Esophagus muscularis mucosa (tissue), 4 donors: ENCODE measurements around the gene ARHGEF10L. TPM values are rescaled to one million over a fixed set of nuclear protein-coding genes. Genes with fewer than 3 reads are reported as not detected.

Experiments used
- DNase-seq: peaks from one replicate; pipeline ENCODE4 v3.0.0-alpha.2; 2017; ENCODE audit errors: extremely low spot score
- H3K27ac ChIP-seq, 4 donors: fragments of 200-600 bp; sonication (generic); replicated peaks in 1 of 4; 1 replicate in 3 of 4; 2 replicates in 1 of 4; pipeline ENCODE4 v1.5.1; 2016 to 2019; ENCODE audit warnings: mild to moderate bottlenecking in 1 of 4
- H3K27me3 ChIP-seq, 4 donors: fragments of 200-600 bp; sonication (generic); one replicate each; pipeline versions ENCODE4 v1.5.1 to v1.6.0; 2016 to 2019
- H3K36me3 ChIP-seq, 4 donors: fragments of 200-600 bp; sonication (generic); one replicate each; pipeline ENCODE4 v1.5.1; 2016 to 2019
- H3K4me1 ChIP-seq, 4 donors: fragments of 200-600 bp; sonication (generic); one replicate each; pipeline ENCODE4 v1.5.1; 2016 to 2019
- H3K4me3 ChIP-seq, 4 donors: fragments of 200-600 bp; sonication (generic); 1 replicate in 2 of 4; 2 replicates in 2 of 4; pipeline ENCODE4 v1.5.1; 2016 to 2019; ENCODE audit warnings: mild to moderate bottlenecking in 4 of 4, moderate library complexity in 1 of 4
- H3K9me3 ChIP-seq, 4 donors: fragments of 200-600 bp; sonication (generic); 1 replicate in 3 of 4; 2 replicates in 1 of 4; pipeline ENCODE4 v1.5.1; 2016 to 2019
- CTCF ChIP-seq, 3 experiments: fragments of 200-600 bp in 2 of 3; fragments of 450-650 bp in 1 of 3; sonication (generic) in 2 of 3; IDR thresholded peaks; one replicate each; pipeline ENCODE4 v1.5.1; 2017 to 2019; ENCODE audit warnings: antibody characterized with exemption in 3 of 3, mild to moderate bottlenecking in 2 of 3, moderate library complexity in 1 of 3
- EP300 ChIP-seq: sonication (generic); formaldehyde crosslinking; IDR thresholded peaks from one replicate; pipeline ENCODE4 v1.6.1; 2017; ENCODE audit warnings: antibody characterized with exemption
- POLR2A ChIP-seq: fragments of 450-650 bp; IDR thresholded peaks from one replicate; pipeline ENCODE4 v1.6.1; 2017; ENCODE audit warnings: antibody characterized with exemption, moderate library complexity, mild to moderate bottlenecking, low read depth
- POLR2AphosphoS5 ChIP-seq, 2 donors: sonication (generic); formaldehyde crosslinking; IDR thresholded peaks; one replicate each; pipeline ENCODE4 v1.6.1; 2017; ENCODE audit warnings: antibody characterized with exemption in 2 of 2
- WGBS: methylation state at CpG from one replicate; pipeline ENCODE4 v1.1.5; 2018; 5-methylcytosine and 5-hydroxymethylcytosine counted together
- intact Hi-C: fragments of 100-400 bp; cut with DNase I; formaldehyde crosslinking; loops from one replicate; pipeline ENCODE4 v1.15.1; 2023
- total RNA-seq, 4 donors: library from RNA; depleted of rRNA; stranded (reverse); fragments of >200 nt; gene quantifications; one replicate each; pipeline versions ENCODE4 v1.1.0 to v1.2.1, GENCODE V29; 2016

ARHGEF10L gene
- total RNA-seq, 4 donors from 2014 or later = 46.6 to 93.0 (median 66.9) TPM

DNA sequence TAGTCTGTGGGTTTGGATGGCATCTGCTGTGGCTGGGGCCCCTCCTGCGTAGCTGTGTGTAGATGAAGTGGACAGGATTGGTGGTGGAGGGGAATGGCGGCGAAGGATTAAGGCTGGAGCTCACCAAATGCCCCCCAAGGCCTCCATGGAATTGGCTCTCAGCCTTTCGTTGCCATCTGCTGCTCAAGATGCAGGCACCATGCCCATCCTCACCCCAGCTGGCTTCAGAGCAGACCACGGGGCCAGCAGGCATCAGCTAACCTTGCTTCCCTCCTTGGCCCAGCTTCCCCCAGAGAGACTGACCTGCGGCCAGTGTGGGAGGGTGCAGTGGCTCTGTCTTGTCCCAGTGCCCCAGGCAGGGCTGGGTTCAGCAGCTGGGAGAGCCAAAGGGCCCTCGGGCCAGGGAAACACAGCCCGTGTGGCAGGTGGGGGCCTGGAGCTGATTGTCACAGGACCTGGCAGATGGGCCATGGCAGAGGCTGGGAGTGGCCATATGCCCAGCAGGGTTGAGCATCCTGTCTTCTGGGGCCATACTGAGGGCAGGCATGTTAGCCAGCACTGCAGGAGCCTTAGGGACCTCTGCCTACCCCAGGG, 148.8 kb downstream of the ARHGEF10L start:
- Histone ChIP-seq H3K4me1 (peaks cover 0 to 21% (median 18%) of the 10 kb centered on the region in 4 donors), H3K27ac (no peak overlapping the region), H3K27me3 (no peaks in the 10 kb centered on the region), H3K36me3 (peaks cover 34 to 79% (median 63%) of the 10 kb centered on the region in 4 donors), H3K9me3 (no peaks in the 10 kb centered on the region), H3K4me3 (no peak overlapping the region)
- no peak for DNase-seq
- WGBS = 75% methylated on average over 8 of the region's 8 CpGs
- intact Hi-C loops = no loop called here
- TF ChIP-seq CTCF (IDR thresholded peaks at IDR 0.05) (no peak), POLR2A (no peak), EP300 (no peak), POLR2AphosphoS5 (IDR thresholded peaks at IDR 0.05) (no peak)

DNA sequence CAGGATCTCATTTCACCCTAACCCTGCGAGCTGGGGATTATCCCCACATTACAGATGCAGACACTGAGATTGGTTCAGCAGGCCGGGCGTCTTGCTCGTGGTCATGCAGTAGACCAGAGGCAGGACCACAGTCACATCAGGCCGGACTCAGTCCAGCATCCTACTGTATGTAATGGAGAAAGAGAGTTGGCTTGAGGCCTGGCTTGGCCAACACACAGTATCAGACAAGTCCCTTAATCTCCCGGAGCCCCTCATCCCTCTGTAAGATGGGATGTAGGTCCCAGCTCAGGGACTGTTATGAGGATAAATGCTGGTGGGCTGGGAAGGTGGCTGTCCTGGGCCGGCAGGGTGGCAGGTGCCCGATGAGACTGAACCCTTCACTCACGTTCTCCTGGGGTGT, 149.5 kb downstream of the ARHGEF10L start:
- Histone ChIP-seq H3K9me3 (no peaks in the 10 kb centered on the region), H3K4me3 (no peak overlapping the region), H3K36me3 (peaks cover 34 to 79% (median 63%) of the 10 kb centered on the region in 4 donors), H3K27me3 (no peaks in the 10 kb centered on the region), H3K27ac (no peak overlapping the region), H3K4me1 (peaks cover 0 to 20% (median 18%) of the 10 kb centered on the region in 4 donors)
- WGBS = 93% methylated on average over 5 of the region's 9 CpGs
- intact Hi-C loops = no loop called here
- TF ChIP-seq POLR2A (no peak), POLR2AphosphoS5 (IDR thresholded peaks at IDR 0.05) (no peak), CTCF (IDR thresholded peaks at IDR 0.05) (no peak), EP300 (no peak)
- no peak for DNase-seq

DNA sequence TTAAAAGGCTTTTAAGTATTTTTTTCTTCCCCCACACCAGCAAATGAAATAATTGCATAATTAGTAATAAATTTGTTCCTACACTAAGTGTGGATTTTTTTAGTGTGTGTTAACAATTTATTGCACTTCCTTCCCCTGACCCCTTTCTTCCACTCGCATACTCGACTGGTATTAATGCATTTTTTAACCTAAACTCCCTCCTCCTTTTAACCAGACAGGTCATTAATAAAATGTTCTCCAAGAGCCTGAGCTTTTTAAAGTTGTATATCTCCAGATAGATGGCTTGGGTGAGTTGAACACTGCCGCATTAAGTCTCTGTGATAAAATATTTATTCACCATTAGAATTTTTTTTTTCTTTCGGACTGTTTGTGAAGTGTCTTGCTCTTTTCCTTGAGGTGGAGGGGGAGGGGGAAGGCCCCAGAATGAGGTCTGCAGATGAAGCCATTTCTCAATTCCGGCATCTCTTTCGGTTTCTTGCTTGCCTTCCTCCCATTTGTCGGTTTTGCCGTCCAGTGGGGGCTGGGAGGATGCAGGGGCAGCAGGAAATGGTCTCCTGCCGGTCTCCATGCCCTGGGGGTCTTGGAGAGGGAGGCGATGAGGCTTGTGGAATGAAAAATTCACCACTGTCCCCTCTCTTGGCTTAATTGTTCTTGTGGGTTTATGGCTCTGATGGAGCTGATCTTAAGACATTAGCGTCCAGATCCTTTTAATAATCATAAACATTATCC, 151.6 kb downstream of the ARHGEF10L start:
- H3K9me3 ChIP-seq = no peaks in the 10 kb centered on the region
- H3K27me3 ChIP-seq = no peaks in the 10 kb centered on the region
- DNase-seq = no peak
- H3K4me3 ChIP-seq = no peak overlapping the region
- peaks cover 2 to 20% (median 14%) of the 10 kb centered on the region in 4 donors for H3K4me1 ChIP-seq
- no peak for TF ChIP-seq POLR2A
- no peak for TF ChIP-seq POLR2AphosphoS5 (IDR thresholded peaks at IDR 0.05)
- no peak for TF ChIP-seq EP300
- TF ChIP-seq CTCF (IDR thresholded peaks at IDR 0.05) = no peak
- intact Hi-C loops = loop anchor here (10.0 kb wide), 1 partner anchor 196 kb away; no protein-coding TSS in a partner anchor
- 43% methylated on average over 11 of the region's 11 CpGs for WGBS
- peaks cover 38 to 81% (median 70%) of the 10 kb centered on the region in 4 donors for H3K36me3 ChIP-seq
- no peak overlapping the region for H3K27ac ChIP-seq

DNA sequence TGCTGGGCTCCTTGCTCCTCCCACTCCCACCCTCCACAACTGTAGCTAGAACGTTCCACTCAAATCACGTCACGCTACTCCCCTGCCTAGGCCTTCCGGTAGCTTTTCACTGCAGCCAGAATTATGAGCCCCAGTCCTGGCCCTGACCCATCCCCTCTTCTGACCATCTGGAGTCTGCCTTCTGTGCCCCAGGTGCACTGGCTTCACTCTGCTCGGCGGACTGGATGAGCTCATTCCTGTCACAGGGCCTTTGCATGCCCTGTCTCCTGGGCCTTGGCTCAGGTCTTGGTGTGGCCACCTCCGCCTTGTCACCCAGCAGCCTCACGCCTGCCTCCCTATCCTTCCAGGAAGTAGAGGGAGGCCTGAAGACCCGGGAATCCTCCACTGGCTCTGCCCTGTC, 153.1 kb downstream of the ARHGEF10L start:
- H3K4me3 ChIP-seq = no peak overlapping the region
- H3K4me1 ChIP-seq = peaks cover 6 to 16% (median 14%) of the 10 kb centered on the region in 4 donors
- no peak for TF ChIP-seq CTCF (IDR thresholded peaks at IDR 0.05)
- TF ChIP-seq EP300 = no peak
- TF ChIP-seq POLR2A = no peak
- H3K36me3 ChIP-seq = peaks cover 43 to 87% (median 76%) of the 10 kb centered on the region in 4 donors
- H3K27ac ChIP-seq = no peak overlapping the region
- intact Hi-C loops = loop anchor here (10.0 kb wide), 1 partner anchor 198 kb away; no protein-coding TSS in a partner anchor
- DNase-seq = no peak
- no peaks in the 10 kb centered on the region for H3K27me3 ChIP-seq
- 79% methylated on average over 9 of the region's 9 CpGs for WGBS
- no peaks in the 10 kb centered on the region for H3K9me3 ChIP-seq
